ENCODE measurements around the gene OLR1. TPM values are rescaled to one million over a fixed set of nuclear protein-coding genes. Genes with fewer than 3 reads are reported as not detected.
"Not testable (repeated sequence)": the region's sequence is repeated elsewhere in the genome, so short reads cannot be mapped to it uniquely, and the experiment has no call there.

The OLR1 gene
- total RNA-seq = 10.1 TPM

DNA sequence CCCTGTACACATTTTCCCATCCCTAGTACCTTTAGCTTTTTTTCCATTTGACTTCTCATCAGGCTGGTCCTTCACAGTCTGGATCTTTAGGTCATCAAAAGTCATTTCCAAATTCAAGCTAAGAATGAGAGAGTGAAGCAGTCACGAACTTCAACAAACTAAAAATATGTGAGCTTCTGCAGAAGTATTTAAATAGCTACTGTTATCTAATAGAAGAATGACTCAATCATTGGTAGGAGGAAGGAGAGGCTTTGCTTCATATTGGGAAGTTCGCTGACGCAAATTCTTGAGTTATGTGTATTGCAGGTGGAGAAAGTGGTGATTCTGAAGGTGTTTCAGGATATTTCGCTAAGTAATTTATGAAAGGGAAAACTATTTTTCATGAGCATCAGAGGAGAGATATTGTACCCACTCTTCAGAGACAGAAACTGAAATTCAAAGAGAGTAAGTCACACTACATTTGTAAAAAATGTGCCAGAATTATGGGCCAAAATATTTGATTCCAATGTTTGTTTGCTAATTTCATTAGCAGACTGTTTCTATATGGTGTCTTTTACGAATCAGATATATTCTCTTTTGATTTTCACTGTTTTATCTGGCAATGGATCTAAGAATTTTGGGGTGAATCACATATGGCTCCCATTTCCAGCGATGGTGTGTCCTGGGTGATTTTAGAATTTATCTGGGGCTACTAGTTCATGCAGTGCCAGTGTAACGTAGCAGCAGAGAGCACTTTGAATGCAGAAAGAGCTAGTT lies at the start of gene OLR1:
TSS of gene OLR1 (minus strand) at position 160 of the 756 bp plus-strand sequence. CDS start at position 105, 55 bp downstream.
- DNase-seq (ENCODE audit: low spot score) = no peak

DNA sequence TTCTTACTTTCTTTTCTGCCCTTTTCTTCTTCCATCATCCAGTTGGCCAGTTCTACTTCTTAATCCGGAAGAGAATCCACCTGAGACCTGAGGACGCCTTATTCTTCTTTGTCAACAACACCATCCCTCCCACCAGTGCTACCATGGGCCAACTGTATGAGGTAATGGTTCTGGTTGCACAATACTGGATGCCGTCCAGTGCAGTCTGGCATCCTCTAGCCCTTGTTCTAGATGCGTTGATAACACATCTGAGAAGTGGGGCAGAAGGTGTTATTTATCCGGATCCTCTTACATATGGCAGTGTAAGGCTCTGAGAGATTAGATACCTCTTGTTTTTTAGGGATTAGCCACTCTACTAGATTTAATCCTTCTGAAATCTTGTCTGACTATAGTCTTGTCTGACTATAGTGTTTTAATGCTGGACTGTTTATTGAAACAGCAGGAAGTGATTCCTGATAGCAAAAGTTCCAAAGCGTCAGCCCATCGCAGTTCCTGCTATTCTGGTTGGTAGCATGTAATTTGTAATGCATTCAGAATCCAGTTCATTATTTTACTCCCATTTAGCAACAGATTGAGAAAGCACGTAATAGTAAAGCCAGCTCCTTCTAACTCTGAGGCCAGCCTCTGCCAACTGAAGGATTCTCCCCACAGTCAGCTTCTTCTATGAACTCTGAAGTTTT lies 48.6 kb upstream of the OLR1 start:
- DNase-seq (ENCODE audit: low spot score) = peak; percentile 85

DNA sequence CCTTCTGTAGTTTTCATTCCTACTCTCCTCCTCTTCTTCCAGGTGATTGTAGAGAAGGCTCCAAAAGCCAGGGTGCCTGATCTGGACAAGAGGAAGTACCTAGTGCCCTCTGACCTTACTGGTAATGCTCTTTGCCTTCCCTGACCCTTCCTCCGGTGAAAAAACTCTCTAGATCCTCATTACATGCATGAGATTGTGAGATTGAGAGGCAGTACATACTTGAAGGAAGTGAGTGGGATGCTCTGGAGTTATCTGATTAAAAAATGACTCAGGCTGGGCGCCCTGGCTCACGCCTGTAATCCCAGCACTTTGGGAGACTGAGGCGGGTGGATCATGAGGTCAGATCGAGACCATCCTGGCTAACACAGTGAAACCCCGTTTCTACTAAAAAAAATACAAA lies 46.1 kb upstream of the OLR1 start:
- no peak for DNase-seq (ENCODE audit: low spot score)

DNA sequence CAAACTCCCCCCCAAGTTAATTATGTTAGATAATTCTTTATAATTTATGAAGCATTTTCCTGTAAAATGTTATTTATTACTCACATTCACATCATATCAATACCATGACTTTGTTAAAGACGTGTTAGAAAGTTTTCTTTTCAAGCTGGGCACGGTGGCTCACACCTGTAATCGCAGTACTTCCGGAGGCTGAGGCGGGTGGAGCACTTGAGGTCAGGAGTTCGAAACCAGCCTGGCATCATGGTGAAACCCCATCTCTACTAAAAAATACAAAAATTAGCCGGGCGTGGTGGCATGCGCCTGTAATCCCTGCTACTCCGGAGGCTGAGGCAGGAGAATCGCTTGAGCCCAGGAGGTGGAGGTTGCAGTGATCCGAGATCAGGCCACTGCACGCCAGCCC lies 44.0 kb upstream of the OLR1 start:
- DNase-seq (ENCODE audit: low spot score) = not testable (repeated sequence)

DNA sequence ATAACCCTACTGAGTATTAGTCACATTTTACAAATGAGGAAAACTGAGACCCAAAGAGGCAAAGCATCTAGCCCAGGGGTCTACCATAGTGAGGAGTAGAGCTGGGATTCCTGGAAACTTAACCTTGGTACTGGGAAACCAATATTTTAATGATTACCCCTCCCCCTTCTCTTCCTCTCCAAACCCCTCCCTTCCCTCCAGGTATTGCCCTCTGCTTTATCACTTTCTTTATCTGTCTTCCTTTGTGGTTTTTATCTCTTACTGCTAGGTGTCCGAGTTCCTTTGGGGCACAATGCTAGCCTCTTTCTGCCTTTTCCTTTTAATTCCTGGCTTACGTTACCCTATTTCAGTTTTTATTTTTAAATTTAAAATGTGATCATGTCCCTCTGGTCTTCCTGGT lies 43.5 kb upstream of the OLR1 start:
- DNase-seq (ENCODE audit: low spot score) = no peak

DNA sequence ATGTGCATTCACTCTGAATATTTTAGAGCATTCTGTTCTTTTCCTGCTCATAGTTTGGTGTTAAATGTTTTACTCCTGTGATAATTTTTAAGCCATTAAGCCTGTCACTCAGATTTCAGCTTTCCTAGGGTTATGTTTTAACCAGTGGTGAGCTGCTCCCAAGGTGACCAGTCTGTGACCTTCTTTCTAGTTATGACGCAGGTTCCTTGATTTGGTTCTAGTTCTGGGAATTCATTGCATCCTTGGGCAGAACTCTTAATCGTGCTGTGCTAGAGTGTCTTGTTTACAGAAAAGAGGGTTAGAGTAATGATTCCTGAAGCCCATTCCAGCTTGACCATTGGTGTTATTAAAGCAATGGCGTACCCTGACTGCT lies 42.9 kb upstream of the OLR1 start:
- no peak for DNase-seq (ENCODE audit: low spot score)

DNA sequence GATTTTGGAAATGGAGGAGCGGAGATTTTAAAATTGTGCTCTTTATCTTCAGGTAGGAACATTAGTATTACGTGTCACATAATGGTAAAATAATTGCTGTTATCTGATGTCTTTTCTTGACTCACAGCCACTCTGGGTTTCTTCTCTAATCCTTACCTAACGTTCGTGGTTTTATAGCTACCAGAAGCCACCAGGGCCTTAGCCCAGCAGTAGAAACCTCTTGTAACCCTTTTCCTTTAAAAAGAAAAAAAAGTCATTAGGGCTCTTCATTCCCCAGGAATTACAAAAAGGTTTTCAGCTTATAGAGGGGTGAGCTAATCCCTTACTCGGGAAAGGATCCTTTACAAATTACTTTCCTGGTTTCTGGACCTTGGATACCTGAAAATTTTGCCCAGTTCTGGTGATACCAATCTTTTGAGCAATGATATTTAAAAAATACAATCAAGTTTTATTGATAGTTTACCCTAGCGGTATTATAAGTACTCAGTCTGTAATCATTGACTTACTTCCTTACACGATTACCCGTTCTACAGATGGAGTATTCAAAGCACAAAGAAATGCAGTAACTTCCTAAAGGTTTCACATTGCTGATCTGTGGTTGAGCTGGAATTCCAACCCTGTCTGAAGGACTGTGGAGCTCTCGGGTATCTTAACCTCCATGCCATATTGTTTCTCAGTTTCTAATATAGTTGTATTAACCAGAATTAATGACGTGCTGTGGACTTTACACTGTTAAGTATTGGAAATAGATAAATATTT lies 42.4 kb upstream of the OLR1 start:
- DNase-seq (ENCODE audit: low spot score) = no peak

DNA sequence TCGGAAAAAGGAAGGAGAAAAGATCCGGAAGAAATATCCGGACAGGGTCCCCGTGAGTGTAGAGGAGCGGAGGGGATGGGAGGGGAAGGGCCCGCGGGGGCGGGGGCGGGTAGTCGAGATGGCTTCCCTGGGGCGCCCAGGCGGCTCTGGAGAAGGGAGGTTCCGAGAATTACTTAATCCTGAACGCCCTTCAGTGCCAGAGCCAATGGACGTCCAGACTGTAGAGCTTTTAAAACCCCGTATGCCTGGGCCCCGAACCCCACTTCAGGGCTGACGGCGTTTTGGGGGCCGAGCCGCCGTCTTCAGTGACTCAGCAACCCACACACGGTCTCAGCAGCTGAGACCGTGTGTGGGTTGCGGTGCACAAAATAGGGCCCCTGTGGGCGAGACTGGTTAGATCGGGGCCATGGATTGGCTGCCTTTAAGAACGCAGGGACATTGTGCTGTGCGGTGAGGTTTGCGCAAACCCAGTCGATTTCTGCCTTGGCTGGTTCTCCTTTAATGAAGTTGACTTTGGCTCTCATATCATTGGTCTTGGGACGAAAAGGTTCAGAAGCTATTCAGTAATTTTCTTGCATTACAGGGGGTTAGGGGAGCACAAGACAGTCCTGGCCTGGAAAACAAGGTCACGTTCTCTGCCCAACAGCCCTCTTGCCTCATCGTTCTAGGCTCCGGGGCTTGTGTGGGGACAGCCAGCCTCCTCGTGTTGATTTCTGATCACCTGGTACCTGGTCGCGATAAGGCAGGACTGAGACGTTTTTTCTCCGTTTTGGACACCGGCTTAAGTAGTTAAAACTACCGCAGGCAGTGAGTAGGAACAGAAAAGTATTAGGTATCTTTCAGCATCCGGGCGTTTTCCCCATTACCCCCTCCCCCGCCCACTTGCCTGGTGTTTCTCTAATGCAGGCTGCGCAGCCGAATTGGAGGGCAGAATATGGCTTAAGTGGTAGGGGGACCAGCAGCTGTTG lies 41.5 kb upstream of the OLR1 start:
- peak; percentile 75 for DNase-seq (ENCODE audit: low spot score)

DNA sequence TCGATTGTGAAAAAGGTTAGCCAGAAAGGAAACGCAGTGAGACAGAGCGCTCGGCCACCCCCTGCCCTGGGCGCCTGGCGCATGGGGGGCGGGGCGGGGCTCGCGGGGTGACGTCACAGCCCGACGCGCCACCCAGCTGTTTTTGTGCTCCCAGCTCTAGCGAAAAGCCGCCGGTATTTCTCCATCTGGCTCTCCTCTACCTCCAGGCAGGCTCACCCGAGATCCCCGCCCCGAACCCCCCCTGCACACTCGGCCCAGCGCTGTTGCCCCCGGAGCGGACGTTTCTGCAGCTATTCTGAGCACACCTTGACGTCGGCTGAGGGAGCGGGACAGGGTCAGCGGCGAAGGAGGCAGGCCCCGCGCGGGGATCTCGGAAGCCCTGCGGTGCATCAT lies 40.8 kb upstream of the OLR1 start, which contains the start of gene GABARAPL1:
TSS of gene GABARAPL1 (plus strand) at position 139 of the 393 bp plus-strand sequence. CDS start at position 392, 253 bp downstream.
- DNase-seq (ENCODE audit: low spot score) = peak; percentile 90

DNA sequence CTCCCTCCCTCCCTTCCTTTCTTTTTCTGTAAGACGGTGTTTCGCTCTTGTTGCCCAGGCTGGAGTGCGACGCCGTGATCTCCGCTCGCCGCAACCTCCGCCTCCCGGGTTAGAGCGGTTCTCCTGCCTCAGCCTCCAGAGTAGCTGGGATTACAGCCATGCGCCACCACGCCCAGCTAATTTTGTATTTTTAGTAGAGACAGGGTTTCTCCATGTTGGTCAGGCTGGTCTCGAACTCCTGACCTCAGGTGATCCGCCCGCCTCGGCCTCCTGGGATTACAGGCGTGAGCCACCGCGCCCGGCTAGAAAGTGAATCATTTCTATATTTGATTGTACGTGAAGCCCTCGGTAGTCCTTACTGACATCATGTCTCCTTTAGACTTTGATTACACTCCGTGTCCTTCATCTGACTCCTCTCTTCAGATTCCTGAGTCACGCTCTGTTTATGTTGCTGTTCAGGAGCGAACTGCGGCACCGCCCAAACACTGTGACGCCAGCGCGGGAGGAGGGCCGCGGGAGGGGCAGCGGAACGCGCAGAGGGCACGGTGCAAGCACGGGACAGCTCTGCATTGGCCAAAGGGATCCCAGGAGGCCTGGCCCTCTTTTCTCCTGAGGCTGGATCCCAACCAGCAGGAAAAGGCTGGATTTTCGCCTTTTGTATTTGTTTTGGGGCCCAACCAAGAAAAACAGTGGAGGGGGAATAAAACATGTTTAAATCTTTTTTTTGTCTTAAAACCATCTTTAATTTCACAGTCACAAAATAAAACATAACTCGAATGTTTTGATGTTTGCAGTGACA lies 40.2 kb upstream of the OLR1 start:
- DNase-seq (ENCODE audit: low spot score) = peak; percentile 98

DNA sequence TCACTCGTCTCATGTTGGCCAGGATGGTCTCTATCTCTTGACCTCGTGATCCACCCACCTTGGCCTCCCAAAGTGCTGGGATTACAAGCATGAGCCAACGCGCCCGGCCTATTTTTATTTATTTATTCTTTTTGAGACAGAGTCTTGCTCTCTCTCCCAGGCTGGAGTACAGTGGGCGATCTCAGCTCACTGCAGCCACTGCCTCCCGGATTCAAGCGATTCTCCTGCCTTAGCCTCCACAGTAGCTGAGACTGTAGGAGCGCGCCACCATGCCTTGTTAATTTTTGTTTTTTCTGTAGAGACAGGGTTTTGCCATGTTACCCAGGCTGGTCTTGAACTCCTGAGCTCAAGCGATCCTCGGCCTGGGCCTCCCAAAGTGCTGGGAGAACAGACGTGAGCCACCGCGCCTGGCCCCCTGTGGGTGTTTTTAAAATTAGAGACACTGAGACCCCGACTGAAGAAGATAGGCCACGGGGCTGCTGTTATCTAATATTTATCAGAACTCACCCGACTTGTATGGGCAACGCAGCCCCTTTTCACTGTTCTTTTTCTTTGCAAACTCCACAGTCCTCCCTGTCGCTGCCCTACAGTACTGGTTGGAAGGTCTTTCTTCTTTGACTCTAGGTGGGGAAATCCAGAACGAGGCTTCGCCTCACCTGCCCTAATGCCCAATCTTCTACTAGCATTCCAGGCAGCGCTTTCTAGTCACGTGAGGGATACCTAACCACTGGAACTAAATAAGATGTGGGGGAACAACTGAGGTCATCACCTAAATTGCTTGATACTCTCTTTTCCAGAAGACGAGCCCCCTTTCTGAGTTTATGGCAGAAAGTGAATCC lies 39.4 kb upstream of the OLR1 start:
- DNase-seq (ENCODE audit: low spot score) = no peak

DNA sequence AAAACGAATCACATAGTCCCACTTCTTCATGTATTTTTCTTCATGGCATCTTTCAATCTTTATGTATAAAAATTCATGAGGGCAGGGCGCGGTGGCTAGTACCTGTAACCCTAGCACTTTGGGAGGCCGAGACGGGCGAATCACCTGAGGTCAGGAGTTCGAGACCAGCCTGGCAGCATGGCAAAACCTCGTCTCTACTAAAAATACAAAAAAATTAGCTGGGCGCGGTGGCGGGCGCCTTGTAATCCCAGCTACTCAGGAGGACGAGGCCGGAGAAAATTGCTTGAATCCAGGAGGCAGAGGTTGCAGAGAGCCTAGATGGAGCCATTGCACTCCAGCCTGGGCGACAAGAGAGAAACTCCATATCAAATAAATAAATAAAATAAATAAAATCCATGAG lies 38.3 kb upstream of the OLR1 start:
- no peak for DNase-seq (ENCODE audit: low spot score)

DNA sequence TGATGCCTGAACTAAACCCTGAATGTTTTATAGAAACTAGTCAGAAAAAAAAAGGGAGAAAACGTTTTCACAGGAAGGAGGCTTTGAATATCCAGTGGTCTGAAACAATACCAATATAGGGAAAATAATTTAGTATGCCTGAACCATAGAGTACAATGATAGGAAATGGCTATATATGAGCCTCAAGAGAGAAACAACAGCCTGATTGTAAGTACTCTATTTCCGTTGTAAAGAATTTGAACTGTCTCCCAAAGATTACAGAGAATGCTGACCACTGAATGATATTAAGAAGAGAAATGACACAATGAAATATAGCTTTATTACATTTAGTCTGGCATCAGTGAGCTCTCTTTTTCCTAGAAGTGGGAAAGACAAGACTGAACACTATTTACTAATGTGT lies 35.2 kb upstream of the OLR1 start:
- no peak for DNase-seq (ENCODE audit: low spot score)

DNA sequence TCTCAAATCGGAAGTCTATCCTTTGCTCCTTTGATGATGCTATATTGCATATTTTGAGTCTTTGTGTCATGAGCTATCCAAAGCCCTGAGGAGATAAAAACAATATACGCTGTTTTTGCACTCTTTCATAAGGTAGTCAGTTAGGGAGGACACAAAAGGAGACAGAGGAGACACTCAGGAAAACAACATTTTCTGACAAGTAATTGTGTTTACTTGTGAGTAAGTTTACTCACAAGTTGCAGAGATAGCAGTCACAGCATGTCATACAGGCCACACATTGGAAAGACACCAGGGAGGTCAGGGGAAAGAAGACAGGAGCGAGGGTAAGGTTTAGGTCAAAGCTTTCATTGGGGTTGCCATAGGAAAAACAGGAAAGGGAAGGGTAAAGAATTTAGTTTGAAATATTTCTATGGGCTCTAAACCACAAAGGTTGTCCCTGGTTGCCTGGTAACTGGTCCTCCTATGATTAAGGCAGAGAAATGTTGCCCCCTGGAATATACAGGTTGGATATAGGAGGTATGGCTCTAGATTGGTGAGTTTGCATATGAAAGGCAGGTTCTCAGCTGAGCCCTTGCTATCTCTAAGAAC lies 33.4 kb upstream of the OLR1 start:
- DNase-seq (ENCODE audit: low spot score) = no peak

DNA sequence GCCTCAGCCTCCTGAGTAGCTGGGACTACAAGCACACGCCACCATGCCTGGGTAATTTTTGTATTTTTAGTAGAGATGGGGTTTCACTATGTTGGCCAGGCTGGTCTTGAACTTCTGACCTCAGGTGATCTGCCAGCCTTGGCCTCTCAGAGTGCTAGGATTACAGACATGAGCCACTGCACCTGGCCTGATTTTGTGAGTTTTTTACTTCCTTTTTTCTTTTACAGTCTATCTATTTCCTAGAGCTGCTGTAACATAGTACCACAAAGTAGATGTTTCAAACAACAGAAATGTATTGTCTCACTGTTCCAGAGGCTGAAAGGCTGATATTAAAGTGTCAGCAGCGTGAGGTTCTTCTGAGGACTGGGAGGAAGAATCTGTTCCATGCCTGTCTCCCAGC lies 32.6 kb upstream of the OLR1 start:
- DNase-seq (ENCODE audit: low spot score) = not testable (repeated sequence)

DNA sequence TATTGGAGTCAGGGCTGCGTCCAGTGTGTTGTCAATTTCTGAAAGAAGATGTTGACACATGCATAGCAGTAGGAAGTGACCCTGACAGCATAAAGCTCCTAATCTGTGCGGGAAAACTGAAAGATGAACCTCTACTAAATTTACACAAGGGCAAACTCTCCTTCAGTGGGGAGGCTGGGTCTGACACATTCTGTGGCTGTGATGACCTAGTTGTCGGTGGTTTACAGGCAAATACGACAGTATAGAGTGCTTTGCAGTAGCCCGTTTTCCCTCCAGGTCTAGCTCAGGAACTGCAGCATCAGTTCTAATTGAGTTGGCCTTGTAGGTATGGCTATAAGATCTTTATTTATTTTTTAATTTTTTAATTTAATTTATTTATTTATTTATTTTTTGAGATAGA lies 25.9 kb upstream of the OLR1 start:
- DNase-seq (ENCODE audit: low spot score) = no peak

DNA sequence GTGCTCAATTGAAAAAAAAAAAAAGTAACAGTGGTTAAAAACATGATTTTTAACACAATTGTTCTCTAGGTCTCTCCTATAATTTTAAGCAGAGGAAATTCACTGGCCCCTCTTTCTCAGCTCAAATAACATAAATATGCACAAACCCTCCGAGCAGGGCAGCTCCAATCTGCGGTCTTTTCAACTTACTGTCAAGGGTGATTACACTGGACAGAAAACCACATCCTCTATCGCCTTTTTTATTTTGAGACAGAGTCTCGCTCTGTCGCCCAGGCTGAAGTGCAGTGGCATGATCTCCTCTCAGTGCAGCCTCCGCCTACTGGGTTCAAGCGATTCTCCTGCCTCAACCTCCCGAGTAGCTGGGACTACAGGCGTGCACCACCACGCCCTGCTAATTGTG lies 24.3 kb upstream of the OLR1 start:
- DNase-seq (ENCODE audit: low spot score) = no peak

DNA sequence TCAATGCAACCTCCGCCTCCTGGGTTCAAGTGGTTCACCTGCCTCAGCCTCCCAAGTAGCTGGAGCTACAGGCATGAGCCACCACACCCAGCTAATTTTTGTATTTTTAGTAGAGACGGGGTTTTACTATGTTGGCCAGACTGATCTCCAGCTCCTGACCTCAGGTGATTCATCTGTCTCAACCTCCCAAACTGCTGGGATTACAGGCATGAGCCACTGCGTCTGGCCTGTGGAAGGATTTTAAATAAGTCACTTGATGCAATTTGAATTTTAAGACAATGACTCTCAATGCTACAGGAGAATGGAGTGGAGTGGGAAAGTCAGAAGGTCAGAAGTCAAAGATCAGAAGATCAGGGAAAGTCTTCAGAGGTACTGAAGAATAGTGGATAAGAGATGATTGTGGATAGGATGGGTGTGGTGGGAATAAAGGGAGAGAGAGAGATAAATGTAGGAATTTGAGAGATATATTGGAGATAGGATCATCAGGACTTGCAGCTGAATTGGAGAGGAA lies 22.3 kb upstream of the OLR1 start:
- DNase-seq (ENCODE audit: low spot score) = no peak

DNA sequence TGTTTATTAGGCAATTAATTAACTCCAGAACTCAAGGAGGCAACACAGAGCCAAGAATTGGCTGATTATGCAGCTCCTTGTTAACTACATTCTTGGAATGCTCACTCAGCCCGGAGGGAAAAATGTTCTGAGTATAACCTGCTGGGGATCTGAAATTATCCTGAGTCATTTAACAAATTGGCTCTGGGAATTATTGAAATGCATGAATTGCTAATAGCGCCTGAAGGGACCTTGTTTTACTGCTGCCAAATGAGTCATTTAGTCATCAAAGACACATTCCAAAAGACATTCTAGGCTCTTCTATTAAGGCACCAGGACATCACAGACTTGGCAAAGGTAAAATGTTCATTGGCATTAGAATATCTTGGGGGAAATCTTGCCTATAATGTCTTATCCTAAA lies 19.9 kb upstream of the OLR1 start:
- no peak for DNase-seq (ENCODE audit: low spot score)
